CD4-positive, alpha-beta T cell treated with Interferon gamma for 1 hour (primary cell): Measurements from ENCODE around the gene TPGS2.
"Not testable (repeated sequence)": the region's sequence is repeated elsewhere in the genome, so short reads cannot be mapped to it uniquely, and the experiment has no call there.

Source experiments
- DNase-seq: peaks from one replicate; pipeline ENCODE4 v3.0.0-alpha.2; 2020

The TPGS2 gene

GRCh38 chr18:36771245-36771644 lies 57.6 kb downstream of the TPGS2 start:
- no peak for DNase-seq

- DNase-seq: no peak
These were observed 58.4 kb downstream of the TPGS2 start for GRCh38 chr18:36770315-36770946.

- no peak for DNase-seq
These were observed 59.0 kb downstream of the TPGS2 start for GRCh38 chr18:36769611-36770314.

- DNase-seq: no peak
These were observed 59.6 kb downstream of the TPGS2 start for GRCh38 chr18:36769172-36769571.

- no peak for DNase-seq
These were observed 62.0 kb downstream of the TPGS2 start for GRCh38 chr18:36766836-36767235.

- not testable (repeated sequence) for DNase-seq
These were observed 65.8 kb downstream of the TPGS2 start for GRCh38 chr18:36762965-36763364.

GRCh38 chr18:36762074-36762473 lies 66.7 kb downstream of the TPGS2 start:
- no peak for DNase-seq

GRCh38 chr18:36761186-36761698 lies 67.6 kb downstream of the TPGS2 start:
- no peak for DNase-seq

- DNase-seq: no peak
These were observed 68.2 kb downstream of the TPGS2 start for GRCh38 chr18:36760598-36760997.

- DNase-seq: no peak
These were observed 69.5 kb downstream of the TPGS2 start for GRCh38 chr18:36759167-36759776.

GRCh38 chr18:36758623-36759022 lies 70.2 kb downstream of the TPGS2 start:
- DNase-seq: no peak

- DNase-seq: no peak
These were observed 70.8 kb downstream of the TPGS2 start for GRCh38 chr18:36757991-36758390.

GRCh38 chr18:36757081-36757480 lies 71.7 kb downstream of the TPGS2 start:
- no peak for DNase-seq

- DNase-seq: no peak
These were observed 72.6 kb downstream of the TPGS2 start for GRCh38 chr18:36756242-36756641.

GRCh38 chr18:36752929-36753865 lies 75.6 kb downstream of the TPGS2 start:
- no peak for DNase-seq

GRCh38 chr18:36745219-36745975 lies 83.4 kb downstream of the TPGS2 start:
- DNase-seq: no peak

- no peak for DNase-seq
These were observed 84.4 kb downstream of the TPGS2 start for GRCh38 chr18:36744261-36744876.
